Measurements from ENCODE around the gene TSPAN18. TPM values are rescaled to one million over a fixed set of nuclear protein-coding genes. Genes with fewer than 3 reads are reported as not detected.

TSPAN18 gene
- total RNA-seq, 1 experiment from 2014 or later: 21.3 TPM

DNA sequence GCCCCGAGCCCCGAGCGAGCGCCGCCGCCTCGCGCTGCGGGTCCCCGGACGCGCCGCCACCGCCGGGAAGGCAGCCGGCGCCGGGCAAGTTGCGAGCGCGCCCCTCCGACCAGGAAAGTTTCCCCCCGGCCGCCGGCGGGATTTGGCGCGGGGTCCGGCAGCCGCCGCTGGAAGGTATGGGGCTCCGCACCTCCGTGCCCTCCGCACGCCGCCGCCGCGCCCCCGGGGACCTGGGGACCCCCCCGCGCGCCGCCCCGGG lies 281 bp downstream of the TSPAN18 start:
- intact Hi-C loops (cut with micrococcal nuclease; ENCODE audit: unreplicated experiment) (loop anchor here (5.0 kb wide), 3 partner anchors 50 to 185 kb away; no protein-coding TSS in a partner anchor), in situ Hi-C loops (cut with HindIII; ENCODE audit: low pct_unique_long_range_greater_than_20kb, low sequenced_read_pairs) (no loop called here)
- ChIA-PET CTCF (interaction anchor here (0.6 kb wide), 4 partner anchors 74 to 376 kb away, joined by 3 to 6 read pairs (median 4); no protein-coding TSS in a partner anchor), POLR2A (no interaction called here)
- no TSS peak for BruUV-seq (replicated peaks)
- Histone ChIP-seq H3K9me3 (ENCODE audit: control insufficient read depth, insufficient read depth, low read depth, low read length) (no peaks in the 10 kb centered on the region), H3K4me1 (ENCODE audit: control insufficient read depth, insufficient read depth, low read length) (peaks cover 14% of the 10 kb centered on the region), H3K4me3 (ENCODE audit: low read depth in 2 of 2, low read length in 2 of 2) (peak overlapping the region; percentile 51 to 69), H3K27ac (ENCODE audit: low read length) (no peak overlapping the region), H3K27me3 (ENCODE audit: control insufficient read depth, insufficient read depth, low read length) (no peaks in the 10 kb centered on the region; the same call in 1 of the 2 replicates), H3K36me3 (ENCODE audit: control insufficient read depth, insufficient read depth, low read length) (no peaks in the 10 kb centered on the region)
- TF ChIP-seq, protein P1, sequence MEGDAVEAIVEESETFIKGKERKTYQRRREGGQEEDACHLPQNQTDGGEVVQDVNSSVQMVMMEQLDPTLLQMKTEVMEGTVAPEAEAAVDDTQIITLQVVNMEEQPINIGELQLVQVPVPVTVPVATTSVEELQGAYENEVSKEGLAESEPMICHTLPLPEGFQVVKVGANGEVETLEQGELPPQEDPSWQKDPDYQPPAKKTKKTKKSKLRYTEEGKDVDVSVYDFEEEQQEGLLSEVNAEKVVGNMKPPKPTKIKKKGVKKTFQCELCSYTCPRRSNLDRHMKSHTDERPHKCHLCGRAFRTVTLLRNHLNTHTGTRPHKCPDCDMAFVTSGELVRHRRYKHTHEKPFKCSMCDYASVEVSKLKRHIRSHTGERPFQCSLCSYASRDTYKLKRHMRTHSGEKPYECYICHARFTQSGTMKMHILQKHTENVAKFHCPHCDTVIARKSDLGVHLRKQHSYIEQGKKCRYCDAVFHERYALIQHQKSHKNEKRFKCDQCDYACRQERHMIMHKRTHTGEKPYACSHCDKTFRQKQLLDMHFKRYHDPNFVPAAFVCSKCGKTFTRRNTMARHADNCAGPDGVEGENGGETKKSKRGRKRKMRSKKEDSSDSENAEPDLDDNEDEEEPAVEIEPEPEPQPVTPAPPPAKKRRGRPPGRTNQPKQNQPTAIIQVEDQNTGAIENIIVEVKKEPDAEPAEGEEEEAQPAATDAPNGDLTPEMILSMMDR (IDR thresholded peaks at IDR 0.05): no peak
- TF ChIP-seq TCF7L2 (IDR thresholded peaks at IDR 0.05; ENCODE audit: low read depth, low read length) (no peak), POLR2AphosphoS5 (IDR thresholded peaks at IDR 0.05; ENCODE audit: low read depth, low read length) (no peak), SIN3A (IDR thresholded peaks at IDR 0.05; ENCODE audit: borderline replicate concordance, insufficient read depth, low read depth, low read length) (no peak)
- TF ChIP-seq, protein P2, sequence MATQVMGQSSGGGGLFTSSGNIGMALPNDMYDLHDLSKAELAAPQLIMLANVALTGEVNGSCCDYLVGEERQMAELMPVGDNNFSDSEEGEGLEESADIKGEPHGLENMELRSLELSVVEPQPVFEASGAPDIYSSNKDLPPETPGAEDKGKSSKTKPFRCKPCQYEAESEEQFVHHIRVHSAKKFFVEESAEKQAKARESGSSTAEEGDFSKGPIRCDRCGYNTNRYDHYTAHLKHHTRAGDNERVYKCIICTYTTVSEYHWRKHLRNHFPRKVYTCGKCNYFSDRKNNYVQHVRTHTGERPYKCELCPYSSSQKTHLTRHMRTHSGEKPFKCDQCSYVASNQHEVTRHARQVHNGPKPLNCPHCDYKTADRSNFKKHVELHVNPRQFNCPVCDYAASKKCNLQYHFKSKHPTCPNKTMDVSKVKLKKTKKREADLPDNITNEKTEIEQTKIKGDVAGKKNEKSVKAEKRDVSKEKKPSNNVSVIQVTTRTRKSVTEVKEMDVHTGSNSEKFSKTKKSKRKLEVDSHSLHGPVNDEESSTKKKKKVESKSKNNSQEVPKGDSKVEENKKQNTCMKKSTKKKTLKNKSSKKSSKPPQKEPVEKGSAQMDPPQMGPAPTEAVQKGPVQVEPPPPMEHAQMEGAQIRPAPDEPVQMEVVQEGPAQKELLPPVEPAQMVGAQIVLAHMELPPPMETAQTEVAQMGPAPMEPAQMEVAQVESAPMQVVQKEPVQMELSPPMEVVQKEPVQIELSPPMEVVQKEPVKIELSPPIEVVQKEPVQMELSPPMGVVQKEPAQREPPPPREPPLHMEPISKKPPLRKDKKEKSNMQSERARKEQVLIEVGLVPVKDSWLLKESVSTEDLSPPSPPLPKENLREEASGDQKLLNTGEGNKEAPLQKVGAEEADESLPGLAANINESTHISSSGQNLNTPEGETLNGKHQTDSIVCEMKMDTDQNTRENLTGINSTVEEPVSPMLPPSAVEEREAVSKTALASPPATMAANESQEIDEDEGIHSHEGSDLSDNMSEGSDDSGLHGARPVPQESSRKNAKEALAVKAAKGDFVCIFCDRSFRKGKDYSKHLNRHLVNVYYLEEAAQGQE (IDR thresholded peaks at IDR 0.05; ENCODE audit: insufficient read depth in 1 of 2, low read depth in 2 of 2, low read length in 1 of 2): no peak
- DNase-seq (ENCODE audit: low read depth, low spot score) (no peak), ATAC-seq (no peak)

DNA sequence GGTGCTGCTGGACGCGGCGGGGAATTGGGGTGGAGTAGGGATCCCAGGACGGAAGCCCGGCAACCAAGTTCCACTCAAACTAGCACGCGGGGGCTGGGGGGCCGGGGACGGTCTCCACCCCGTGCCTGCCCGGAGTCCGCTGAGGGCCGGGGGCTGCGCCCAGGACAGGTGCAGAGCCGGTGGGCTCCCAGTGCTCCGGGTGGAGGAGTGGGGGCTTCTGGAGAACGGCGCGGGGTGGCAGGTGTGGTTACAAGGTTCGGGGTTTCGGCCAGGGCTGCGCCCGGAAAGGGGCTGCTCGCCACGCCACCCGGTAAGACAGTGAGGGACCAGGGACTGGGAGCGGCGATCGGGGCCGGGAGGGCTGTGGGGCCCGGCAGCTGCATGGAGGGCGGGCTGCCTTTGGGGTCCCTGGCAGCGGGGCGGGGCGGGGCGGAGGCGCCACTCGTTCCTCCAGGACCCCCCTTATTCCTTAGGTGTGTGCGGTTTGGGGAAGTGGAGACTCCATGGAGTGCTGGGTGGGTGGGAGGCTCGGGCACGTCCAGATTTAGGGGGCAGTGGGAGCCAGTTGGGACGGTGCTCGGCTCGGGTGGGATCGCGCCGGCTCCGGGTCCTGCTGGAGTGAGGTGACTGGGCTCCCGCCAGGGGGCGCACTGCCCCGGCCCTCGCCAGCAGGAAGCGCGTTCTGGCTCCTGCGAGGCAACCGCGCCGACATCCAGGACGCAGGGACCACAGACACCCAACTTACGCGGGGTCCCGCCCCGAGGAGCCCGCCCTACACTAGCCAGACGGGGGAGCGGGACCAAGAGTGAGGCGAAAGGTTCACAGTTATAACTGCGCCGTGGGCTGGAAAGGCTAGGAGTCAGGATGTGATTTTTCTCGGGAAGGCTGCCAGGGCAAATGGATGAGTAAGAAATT lies 868 bp downstream of the TSPAN18 start:
- Histone ChIP-seq H3K27ac (ENCODE audit: low read length) (no peak overlapping the region), H3K36me3 (ENCODE audit: control insufficient read depth, insufficient read depth, low read length) (no peaks in the 10 kb centered on the region), H3K4me3 (ENCODE audit: low read depth in 2 of 2, low read length in 2 of 2) (peak overlapping the region; percentile 51 to 69), H3K9me3 (ENCODE audit: control insufficient read depth, insufficient read depth, low read depth, low read length) (no peaks in the 10 kb centered on the region), H3K4me1 (ENCODE audit: control insufficient read depth, insufficient read depth, low read length) (peaks cover 14% of the 10 kb centered on the region), H3K27me3 (ENCODE audit: control insufficient read depth, insufficient read depth, low read length) (no peaks in the 10 kb centered on the region; the same call in 1 of the 2 replicates)
- TF ChIP-seq, protein P2 (IDR thresholded peaks at IDR 0.05; ENCODE audit: insufficient read depth in 1 of 2, low read depth in 2 of 2, low read length in 1 of 2): no peak
- TF ChIP-seq, protein P1 (IDR thresholded peaks at IDR 0.05): peak; percentile 97
- TF ChIP-seq SIN3A (IDR thresholded peaks at IDR 0.05; ENCODE audit: borderline replicate concordance, insufficient read depth, low read depth, low read length): no peak
- ATAC-seq (peak; percentile 95), DNase-seq (ENCODE audit: low read depth, low spot score) (peak; percentile 20)
- ChIA-PET CTCF (interaction anchor here (0.6 kb wide), 4 partner anchors 74 to 377 kb away, joined by 3 to 6 read pairs (median 4); no protein-coding TSS in a partner anchor), POLR2A (no interaction called here)
- intact Hi-C loops (cut with micrococcal nuclease; ENCODE audit: unreplicated experiment) (loop anchor here (5.0 kb wide), 3 partner anchors 50 to 185 kb away; no protein-coding TSS in a partner anchor), in situ Hi-C loops (cut with HindIII; ENCODE audit: low pct_unique_long_range_greater_than_20kb, low sequenced_read_pairs) (no loop called here)
- no TSS peak for BruUV-seq (replicated peaks)

All from Panc1 (cell line).